C4-2B (cell line): ENCODE data around the gene AP4S1.

Experiments used
- CTCF ChIP-seq: fragments of 450-650 bp; conservative IDR thresholded peaks from 2 replicates; pipeline ENCODE4 v1.5.1; 2017; ENCODE audit warnings: mild to moderate bottlenecking
- ZFX ChIP-seq: fragments of 450-650 bp; IDR thresholded peaks from 2 replicates; pipeline ENCODE4 v1.6.1; 2017

- TF ChIP-seq CTCF: no peak
- no peak for TF ChIP-seq ZFX
These were observed 97.5 kb downstream of the AP4S1 start for GRCh38 chr14:31122921-31123320.
